HG03064 (cell line): ENCODE measurements around the gene DOCK11.
"Not testable (repeated sequence)": the region's sequence is repeated elsewhere in the genome, so short reads cannot be mapped to it uniquely, and the experiment has no call there.

Experiments
- ATAC-seq: cut with Tn5 transposase; IDR thresholded peaks from one replicate; pipeline ENCODE4 v1.9.1; 2021; ENCODE audit warnings: low read depth; ENCODE audit not compliant: unreplicated experiment

DOCK11 gene

GRCh38 chrX:118727686-118728339 lies 232.2 kb downstream of the DOCK11 start:
- ATAC-seq: no peak

GRCh38 chrX:118729042-118729652 lies 233.5 kb downstream of the DOCK11 start:
- no peak for ATAC-seq

GRCh38 chrX:118730500-118731247 lies 235.1 kb downstream of the DOCK11 start:
- no peak for ATAC-seq

DNA sequence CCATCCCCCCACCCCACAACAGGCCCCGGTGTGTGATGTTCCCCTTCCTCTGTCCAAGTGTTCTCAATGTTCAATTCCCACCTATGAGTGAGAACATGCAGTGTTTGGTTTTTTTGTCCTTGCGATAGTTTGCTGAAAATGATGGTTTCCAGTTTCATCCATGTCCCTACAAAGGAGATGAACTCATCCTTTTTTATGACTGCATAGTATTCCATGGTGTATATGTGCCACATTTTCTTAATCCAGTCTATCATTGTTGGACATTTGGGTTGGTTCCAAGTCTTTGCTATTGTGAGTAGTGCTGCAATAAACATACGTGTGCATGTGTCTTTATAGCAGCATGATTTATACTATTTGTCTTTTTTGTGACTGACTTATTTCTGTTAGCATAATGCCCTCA lies 236.9 kb downstream of the DOCK11 start:
- ATAC-seq: not testable (repeated sequence)

DNA sequence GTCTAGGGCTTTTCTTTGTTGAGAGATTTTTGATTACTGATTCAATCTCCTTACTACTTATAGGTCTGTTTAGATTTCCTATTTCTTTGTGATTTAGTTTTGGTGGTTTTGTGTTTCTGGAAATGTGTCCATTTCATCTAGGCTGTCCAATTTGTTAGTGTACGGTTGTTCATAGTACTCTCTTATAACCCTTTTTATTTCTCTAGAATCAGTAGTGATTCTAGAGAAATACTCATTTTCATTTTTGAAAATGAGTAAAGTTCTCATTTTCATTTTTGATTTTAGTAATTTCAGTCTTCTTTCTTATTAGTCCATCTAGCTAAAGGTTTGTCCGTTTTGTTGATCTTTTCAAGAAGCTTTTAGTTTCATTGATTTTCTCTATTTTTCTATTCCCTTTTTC lies 239.3 kb downstream of the DOCK11 start:
- no peak for ATAC-seq
